Endothelial cell of umbilical vein (primary cell): Measurements from ENCODE around the gene RBM33. TPM values are rescaled to one million over a fixed set of nuclear protein-coding genes. Genes with fewer than 3 reads are reported as not detected.

Experiments
- BruUV-seq: library from RNA; stranded (reverse); fragments of 400-500 nt; replicated peaks from 2 replicates; lab custom pipeline; 2021; lab: Mats Ljungman, UMichigan
- CTCF ChIA-PET: fragments of 300-600, 350-600 bp; sonication (Branson Sonifier 250); formaldehyde crosslinking; loops from one replicate; lab custom pipeline; 2021; ENCODE audit warnings: antibody characterized with exemption, inconsistent platforms; lab: Charles Lee
- POLR2A ChIA-PET: fragments of 300-600, 350-600 bp; sonication (Branson Sonifier 250); formaldehyde crosslinking; loops from one replicate; lab custom pipeline; 2021; ENCODE audit warnings: antibody characterized with exemption, inconsistent platforms; lab: Charles Lee
- DNase-seq: peaks from one replicate; pipeline ENCODE4 v3.0.0-alpha.2; 2011; ENCODE audit warnings: low read depth, low spot score
- FAIRE-seq: peaks from 2 replicates; lab custom pipeline; 2011; peaks lifted over from hg19 to GRCh38; lab: Jason Lieb, UNC
- H2AFZ ChIP-seq: 2 replicates; pipeline ENCODE4 v1.6.0; 2012; ENCODE audit warnings: low read depth, low read length, control low read depth, inconsistent platforms
- H3K27ac ChIP-seq: 2 replicates; pipeline ENCODE4 v1.5.1; 2011; ENCODE audit warnings: low read depth, mild to moderate bottlenecking, control low read depth, low read length, moderate library complexity; ENCODE audit not compliant: insufficient read depth
- H3K27me3 ChIP-seq, 2 experiments: 2 replicates each; pipeline versions ENCODE4 v1.6.0 to v1.6.1; 2011; ENCODE audit warnings: low read length in 2 of 2, mixed read lengths in 1 of 2; ENCODE audit not compliant: control insufficient read depth in 2 of 2, insufficient read depth in 2 of 2
- H3K36me3 ChIP-seq, 2 experiments: 2 replicates in 1 of 2; 3 replicates in 1 of 2; pipeline ENCODE4 v1.5.1; 2011; ENCODE audit warnings: low read length in 2 of 2, mild to moderate bottlenecking in 1 of 2, moderate library complexity in 1 of 2; ENCODE audit not compliant: control insufficient read depth in 2 of 2, insufficient read depth in 2 of 2; ENCODE audit errors: extremely low read depth in 1 of 2
- H3K4me1 ChIP-seq: 3 replicates; pipeline ENCODE4 v1.5.1; 2011; ENCODE audit warnings: mild to moderate bottlenecking, low read length; ENCODE audit not compliant: control insufficient read depth, insufficient read depth; ENCODE audit errors: extremely low read depth
- H3K4me2 ChIP-seq: 2 replicates; pipeline ENCODE4 v1.6.1; 2011; ENCODE audit warnings: low read length, control low read depth, mixed read lengths; ENCODE audit not compliant: insufficient read depth
- H3K4me3 ChIP-seq, 3 experiments: fragments of 200-600 bp in 1 of 3; sonication (generic), shearing (Covaris generic) in 1 of 3; replicated peaks in 1 of 3; 2 replicates each; pipeline ENCODE4 v1.5.1; 2011 to 2016; ENCODE audit warnings: control low read depth in 3 of 3, low read length in 3 of 3, mild to moderate bottlenecking in 2 of 3, inconsistent platforms in 1 of 3, low read depth in 1 of 3, moderate library complexity in 1 of 3; ENCODE audit not compliant: insufficient read depth in 1 of 3
- H3K79me2 ChIP-seq: 2 replicates; pipeline ENCODE4 v1.6.0; 2012; ENCODE audit warnings: low read length, inconsistent platforms; ENCODE audit not compliant: control insufficient read depth, insufficient read depth
- H3K9ac ChIP-seq: replicated peaks from 2 replicates; pipeline ENCODE3; 2011; ENCODE audit warnings: low read length, control low read depth; ENCODE audit not compliant: insufficient read depth; ENCODE audit errors: extremely low read depth
- H3K9me1 ChIP-seq: replicated peaks from 3 replicates; pipeline ENCODE4 v1.6.0; 2011; ENCODE audit warnings: mild to moderate bottlenecking, low read length; ENCODE audit not compliant: control insufficient read depth, insufficient read depth; ENCODE audit errors: extremely low read depth
- H3K9me3 ChIP-seq: replicated peaks from 2 replicates; pipeline ENCODE4 v1.5.1; 2012; ENCODE audit warnings: low read length, inconsistent platforms; ENCODE audit not compliant: control insufficient read depth, insufficient read depth
- H4K20me1 ChIP-seq: replicated peaks from 2 replicates; pipeline ENCODE3; 2011; ENCODE audit warnings: mild to moderate bottlenecking, low read length; ENCODE audit not compliant: control insufficient read depth, insufficient read depth; ENCODE audit errors: extremely low read depth
- CTCF ChIP-seq, 2 donors: IDR thresholded peaks; 1 replicate in 1 of 2; 2 replicates in 1 of 2; pipeline ENCODE4 v1.5.1; 2011; ENCODE audit warnings: low read length in 2 of 2, mild to moderate bottlenecking in 2 of 2, moderate library complexity in 2 of 2, control low read depth in 1 of 2, inconsistent platforms in 1 of 2, low read depth in 1 of 2; ENCODE audit not compliant: insufficient read depth in 1 of 2; ENCODE audit errors: extremely low read depth in 1 of 2
- EZH2 ChIP-seq: IDR thresholded peaks from 2 replicates; pipeline ENCODE4 v1.6.1; 2012; ENCODE audit warnings: borderline replicate concordance, low read depth, mild to moderate bottlenecking, moderate library complexity, low read length, inconsistent platforms; ENCODE audit not compliant: severe bottlenecking
- FOS ChIP-seq: IDR thresholded peaks from 2 replicates; pipeline ENCODE4 v1.6.1; 2011; ENCODE audit warnings: mild to moderate bottlenecking, low read length, moderate library complexity, borderline replicate concordance; ENCODE audit not compliant: insufficient read depth
- GATA2 ChIP-seq: IDR thresholded peaks from 2 replicates; pipeline ENCODE4 v1.7.0; 2011; ENCODE audit warnings: low read depth, mild to moderate bottlenecking, moderate library complexity, mixed read lengths, low read length; ENCODE audit not compliant: insufficient read length, insufficient read depth
- JUN ChIP-seq: IDR thresholded peaks from 2 replicates; pipeline ENCODE4 v1.6.1; 2011; ENCODE audit warnings: borderline replicate concordance, low read depth; ENCODE audit not compliant: insufficient read length, insufficient read depth
- MAX ChIP-seq: IDR thresholded peaks from 2 replicates; pipeline ENCODE4 v1.6.1; 2011; ENCODE audit not compliant: insufficient read depth, insufficient read length
- MYC ChIP-seq: IDR thresholded peaks from one replicate; pipeline ENCODE4 v1.6.1; 2011; ENCODE audit warnings: mild to moderate bottlenecking, low read depth, low read length
- POLR2A ChIP-seq: IDR thresholded peaks from 2 replicates; pipeline ENCODE4 v1.6.1; 2012; ENCODE audit warnings: low read depth, mild to moderate bottlenecking, control low read depth, low read length
- POLR2AphosphoS5 ChIP-seq: IDR thresholded peaks from 2 replicates; pipeline ENCODE4 v1.6.1; 2012; ENCODE audit warnings: low read depth, mild to moderate bottlenecking, control low read depth, low read length, moderate library complexity; ENCODE audit not compliant: insufficient read depth
- dilution Hi-C: fragments of 300-500 bp; cut with MboI; formaldehyde crosslinking; loops from one replicate; pipeline ENCODE4 v1.15.0; 2019; ENCODE audit warnings: low sequenced_read_pairs; ENCODE audit not compliant: extremely low pct_ligation_motif_present
- intact Hi-C: fragments of 100-400 bp; cut with micrococcal nuclease; formaldehyde crosslinking; loops from one replicate; pipeline ENCODE4 v1.10.0; 2022
- polyA plus RNA-seq, 4 experiments: library from polyadenylated mRNA; depleted of rRNA in 3 of 4; stranded (reverse) in 3 of 4; unstranded in 1 of 4; fragments of >200 nt; gene quantifications; 2 replicates each; pipeline versions ENCODE4 v1.2.1 to v1.2.3, GENCODE V29; 2011 to 2012; ENCODE audit warnings: missing spikeins in 1 of 4
- total RNA-seq: library from RNA; stranded (reverse); gene quantifications from 2 replicates; pipeline ENCODE4 v1.2.3, GENCODE V29; 2021

The RBM33 gene
- total and polyA plus RNA-seq, 2 donors (not counting 3 experiments of a cell fraction or from before 2014, with no cell fraction given), result 16.2 to 68.2 TPM

DNA sequence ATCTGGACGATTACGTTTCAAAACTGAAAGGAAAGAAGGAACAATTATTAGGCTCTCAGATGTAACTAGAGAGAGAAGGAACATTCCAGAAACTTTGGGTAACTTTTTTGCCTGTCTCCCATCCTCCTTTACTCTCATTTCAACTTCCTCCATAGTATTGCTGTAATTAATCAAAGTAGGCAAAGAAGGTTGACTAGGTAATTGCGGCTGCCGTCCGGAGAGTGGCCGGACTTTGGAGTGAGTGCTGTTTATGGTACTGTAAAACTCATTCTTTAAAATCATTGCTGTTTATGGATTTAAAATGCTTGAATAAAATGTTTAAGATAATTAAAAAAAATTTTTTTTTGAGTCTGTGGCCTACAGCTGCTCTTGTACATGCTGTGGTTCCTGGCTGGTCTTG lies 56.4 kb downstream of the RBM33 start:
- no peak for FAIRE-seq
- Histone ChIP-seq H2AFZ (no peak overlapping the region), H3K9ac (no peak overlapping the region), H3K4me1 (peaks cover 7% of the 10 kb centered on the region), H3K27ac (no peak overlapping the region), H4K20me1 (peaks cover 9% of the 10 kb centered on the region), H3K9me1 (no peaks in the 10 kb centered on the region), H3K9me3 (no peaks in the 10 kb centered on the region), H3K79me2 (peaks cover 48% of the 10 kb centered on the region), H3K4me3 (no peak overlapping the region), H3K36me3 (peaks cover 8 to 15% of the 10 kb centered on the region in 2 experiments), H3K27me3 (no peaks in the 10 kb centered on the region), H3K4me2 (no peak overlapping the region)
- ChIA-PET POLR2A (no interaction called here), CTCF (interaction anchor here (0.8 to 5.0 kb wide), 6 partner anchors 9 to 104 kb away, joined by 3 to 61 read pairs (median 4); partner anchors contain the start of gene RBM33)
- intact Hi-C loops, result no loop called here
- no peak for TF ChIP-seq MYC
- no peak for TF ChIP-seq CTCF (IDR thresholded peaks at IDR 0.05; ENCODE audit: extremely low read depth in 1 of 2, insufficient read depth in 1 of 2, low read depth in 1 of 2, low read length in 2 of 2)
- no peak for TF ChIP-seq EZH2
- no peak for TF ChIP-seq POLR2A
- TF ChIP-seq POLR2AphosphoS5, result no peak
- dilution Hi-C loops, result no loop called here
- no TSS peak for BruUV-seq
- DNase-seq, result no peak

DNA sequence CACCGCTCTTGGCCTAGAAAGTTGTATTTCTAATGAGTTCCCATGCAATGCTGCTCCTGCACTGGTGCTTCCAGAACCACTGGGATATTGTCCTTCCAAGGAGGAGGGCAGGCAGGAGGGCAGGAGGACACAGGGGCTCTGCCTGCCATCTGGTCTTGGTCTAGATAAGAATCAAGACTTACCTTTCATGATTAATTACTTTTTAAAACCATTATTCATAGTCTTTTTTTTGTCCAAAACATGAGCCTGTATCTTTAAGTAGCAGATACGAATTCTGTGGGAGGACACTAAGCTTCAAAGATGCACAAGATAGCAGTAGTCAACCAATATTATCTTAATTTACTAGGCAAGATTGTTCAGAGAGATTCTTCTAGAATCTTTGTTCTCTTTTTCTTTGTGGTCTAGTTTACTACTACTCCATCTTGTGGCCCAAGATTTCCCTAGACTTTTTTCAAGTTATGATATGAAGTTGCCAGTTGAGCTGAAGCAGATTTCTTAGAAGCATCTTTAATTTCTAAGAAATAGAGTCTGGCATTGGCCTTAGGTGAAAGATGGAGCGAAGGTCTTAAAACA lies 57.6 kb downstream of the RBM33 start:
- Histone ChIP-seq H3K4me2 (no peak overlapping the region), H3K9me3 (no peaks in the 10 kb centered on the region), H3K9me1 (no peaks in the 10 kb centered on the region), H4K20me1 (peaks cover 5% of the 10 kb centered on the region), H3K27ac (no peak overlapping the region), H3K4me1 (peaks cover 7% of the 10 kb centered on the region), H3K4me3 (no peak overlapping the region), H2AFZ (no peak overlapping the region), H3K27me3 (no peaks in the 10 kb centered on the region), H3K36me3 (peaks cover 15 to 16% of the 10 kb centered on the region in 2 experiments), H3K79me2 (peaks cover 38% of the 10 kb centered on the region), H3K9ac (no peak overlapping the region)
- intact Hi-C loops, result no loop called here
- DNase-seq, result no peak
- FAIRE-seq, result no peak
- no TSS peak for BruUV-seq
- CTCF ChIA-PET, result interaction anchor here (0.9 to 5.0 kb wide), 10 partner anchors 10 to 775 kb away, joined by 3 to 61 read pairs (median 4); partner anchors contain the start of gene RBM33
- TF ChIP-seq JUN, result no peak
- TF ChIP-seq MAX, result no peak
- no peak for TF ChIP-seq POLR2A
- TF ChIP-seq EZH2, result no peak
- TF ChIP-seq POLR2AphosphoS5, result no peak
- TF ChIP-seq CTCF (IDR thresholded peaks at IDR 0.05; ENCODE audit: extremely low read depth in 1 of 2, insufficient read depth in 1 of 2, low read depth in 1 of 2, low read length in 2 of 2), result no peak
- no peak for TF ChIP-seq MYC
- no peak for TF ChIP-seq GATA2
- no peak for TF ChIP-seq FOS
- POLR2A ChIA-PET, result no interaction called here
- dilution Hi-C loops, result no loop called here
